GM21723 (cell line): ENCODE measurements around the gene KASH5.

ENCODE experiments used
- ATAC-seq: cut with Tn5 transposase; IDR thresholded peaks from one replicate; pipeline ENCODE4 v1.9.1; 2021; ENCODE audit warnings: mild to moderate bottlenecking, moderate library complexity; ENCODE audit not compliant: unreplicated experiment

The KASH5 gene

GRCh38 chr19:49420227-49420626 is 32.2 kb downstream of the KASH5 start:
- no peak for ATAC-seq

DNA sequence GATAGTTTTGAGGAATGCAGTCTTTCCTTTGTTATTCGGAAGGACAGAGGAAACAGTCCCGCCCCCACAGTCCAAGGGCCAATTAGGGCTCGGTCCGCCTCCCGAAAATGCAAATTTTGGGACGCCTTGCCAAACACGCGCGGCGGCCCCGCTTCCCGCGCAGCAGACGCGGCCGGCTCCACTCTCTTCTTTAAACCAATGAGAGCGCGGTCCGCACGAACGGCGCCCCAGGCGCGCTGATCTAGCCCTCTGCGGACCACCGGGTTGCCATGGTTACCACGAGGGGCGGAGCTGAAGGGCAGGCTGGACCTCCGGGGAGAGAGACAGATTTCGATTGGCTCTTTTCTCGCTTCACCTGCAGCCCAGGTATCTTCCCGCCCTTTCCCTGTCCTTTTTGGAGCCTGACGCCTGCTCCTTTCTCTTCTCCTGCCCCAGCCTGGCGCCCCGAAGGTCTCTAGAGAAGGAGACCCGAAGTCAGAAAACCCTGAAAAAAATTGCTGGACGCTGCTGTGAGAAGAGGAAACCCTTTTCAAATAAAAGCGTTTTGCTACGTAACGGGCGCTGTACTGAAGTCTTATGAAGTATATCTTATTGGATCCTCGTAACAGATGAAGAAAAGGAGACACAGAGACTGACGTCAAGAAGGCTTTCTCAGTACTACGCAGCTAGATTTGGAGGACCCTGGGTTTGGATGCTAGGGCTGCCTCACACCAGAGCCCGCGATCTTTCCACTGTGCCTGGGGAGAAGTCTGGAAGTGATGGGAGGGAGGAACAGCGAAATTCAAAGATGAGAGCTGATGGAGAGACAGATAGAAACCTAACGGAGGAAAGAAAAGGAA is 33.2 kb downstream of the KASH5 start:
- no peak for ATAC-seq

DNA sequence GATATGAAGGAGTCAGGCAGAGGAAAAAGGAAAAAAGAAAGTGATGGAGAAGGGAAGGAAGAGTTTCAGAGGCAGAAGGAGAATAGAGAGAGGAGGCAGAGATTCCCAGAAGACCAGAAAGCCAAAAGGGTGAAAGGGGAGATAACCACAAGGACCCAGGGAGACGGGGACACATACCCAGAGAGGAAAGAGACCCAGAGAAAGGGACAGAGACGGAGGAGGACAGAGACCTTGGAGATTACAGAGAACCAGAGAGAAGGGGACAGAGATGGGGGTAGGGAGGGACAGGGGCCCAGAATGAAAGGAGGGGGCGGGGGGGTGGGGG is 33.8 kb downstream of the KASH5 start:
- no peak for ATAC-seq

- ATAC-seq: no peak
These were observed 34.5 kb downstream of the KASH5 start for GRCh38 chr19:49422407-49423070.

- ATAC-seq: no peak
These were observed 35.3 kb downstream of the KASH5 start, which contains the start of gene PTH2 for GRCh38 chr19:49423071-49423984. TSS of gene PTH2 (minus strand) at chr19:49423441. CDS start at chr19:49423339, 102 bp downstream.

GRCh38 chr19:49423985-49424303 is 35.9 kb downstream of the KASH5 start:
- no peak for ATAC-seq

DNA sequence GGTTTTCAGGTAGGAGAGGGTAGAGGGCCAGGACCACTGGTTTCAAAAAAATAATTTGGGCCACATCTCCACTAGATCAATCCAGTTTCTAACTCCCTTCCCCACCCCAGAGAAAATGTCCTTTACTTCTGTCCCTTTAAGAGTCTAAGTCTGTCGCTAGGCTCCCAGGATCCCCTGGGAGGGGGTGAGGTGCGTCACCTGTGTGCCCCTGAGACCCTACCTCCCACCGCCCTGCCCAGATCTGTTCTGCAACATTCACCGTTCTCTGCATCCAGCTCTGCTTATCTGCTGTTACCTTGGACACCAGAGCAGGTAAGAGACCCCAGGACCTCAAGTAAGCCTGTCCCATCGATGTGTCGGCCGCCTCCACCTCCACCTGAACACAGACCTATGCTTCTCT is 37.1 kb downstream of the KASH5 start, which contains the start of gene GFY:
Gene GFY (plus strand): TSS at position 211 of the 400 bp plus-strand sequence. CDS start 1,043 bp downstream, outside the sequence.
- ATAC-seq: no peak

GRCh38 chr19:49425922-49426592 is 38.0 kb downstream of the KASH5 start:
- no peak for ATAC-seq

GRCh38 chr19:49427339-49427738 is 39.3 kb downstream of the KASH5 start:
- no peak for ATAC-seq

- no peak for ATAC-seq
These were observed 40.0 kb downstream of the KASH5 start for GRCh38 chr19:49427855-49428546.

DNA sequence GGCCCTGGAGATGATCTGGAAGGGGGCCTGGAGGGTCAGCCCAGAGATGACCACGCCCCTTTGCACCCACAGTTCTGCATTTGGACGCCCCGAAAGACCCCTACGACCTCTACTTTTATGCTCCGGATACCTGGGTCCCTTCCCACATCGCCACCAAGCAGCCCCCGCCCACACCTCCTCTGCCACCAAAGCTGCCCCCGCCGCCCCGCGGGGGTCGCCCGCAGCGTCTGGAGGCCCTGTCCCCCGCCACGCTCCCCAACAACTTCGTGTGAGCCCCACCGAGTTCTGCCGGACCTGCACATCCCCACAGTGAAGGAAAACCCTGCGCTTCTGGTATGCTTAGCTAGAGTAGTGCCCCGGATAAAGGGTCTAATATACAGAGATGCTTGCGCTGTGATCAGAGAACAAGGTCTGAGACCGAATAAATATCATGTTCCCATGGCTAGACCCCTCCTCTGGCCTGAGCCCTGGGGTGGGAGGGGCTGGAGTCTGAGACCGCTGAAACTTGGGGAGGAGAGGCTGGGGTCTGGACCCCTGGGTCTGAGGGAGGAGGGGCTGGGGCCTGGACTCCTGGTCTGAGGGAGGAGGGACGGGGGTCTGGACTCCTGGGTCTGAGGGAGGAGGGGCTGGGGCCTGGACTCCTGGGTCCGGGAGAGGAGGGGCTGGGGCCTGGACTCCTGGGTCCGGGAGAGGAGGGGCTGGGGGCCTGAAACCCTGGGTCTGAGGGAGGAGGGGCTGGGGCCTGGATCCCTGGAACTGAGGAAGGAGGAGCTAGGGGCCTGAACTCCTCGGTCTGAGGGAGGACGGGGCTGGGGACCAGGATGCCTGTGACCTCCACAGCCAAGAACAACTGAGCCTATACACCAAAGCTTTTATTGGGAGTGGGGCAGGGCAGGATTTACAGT is 40.8 kb downstream of the KASH5 start:
- ATAC-seq: no peak

DNA sequence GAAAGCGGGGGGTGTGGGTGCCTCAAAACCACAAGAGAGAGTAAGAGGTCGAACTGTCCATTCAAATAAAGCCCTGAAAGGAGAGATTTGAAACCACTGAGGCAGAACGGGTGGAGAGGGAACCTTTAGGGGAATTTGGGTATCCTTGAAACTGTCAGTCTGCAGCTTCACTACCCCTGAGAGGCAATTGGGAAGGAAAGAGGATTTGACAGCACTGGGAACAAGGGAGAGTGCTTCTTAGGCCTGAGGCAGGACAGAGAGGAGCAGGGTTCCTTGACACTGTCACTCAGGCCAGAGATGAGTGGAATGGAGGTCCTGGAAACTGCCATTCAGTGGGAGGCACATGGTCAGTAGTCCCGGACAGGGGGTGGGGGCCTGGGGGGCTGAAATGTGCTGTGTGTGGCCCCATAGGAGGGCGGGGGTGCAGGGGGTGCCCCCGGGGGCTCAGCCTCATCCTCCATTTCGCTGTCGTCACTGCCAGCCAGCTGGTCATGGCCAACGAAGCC is 42.2 kb downstream of the KASH5 start:
- no peak for ATAC-seq

DNA sequence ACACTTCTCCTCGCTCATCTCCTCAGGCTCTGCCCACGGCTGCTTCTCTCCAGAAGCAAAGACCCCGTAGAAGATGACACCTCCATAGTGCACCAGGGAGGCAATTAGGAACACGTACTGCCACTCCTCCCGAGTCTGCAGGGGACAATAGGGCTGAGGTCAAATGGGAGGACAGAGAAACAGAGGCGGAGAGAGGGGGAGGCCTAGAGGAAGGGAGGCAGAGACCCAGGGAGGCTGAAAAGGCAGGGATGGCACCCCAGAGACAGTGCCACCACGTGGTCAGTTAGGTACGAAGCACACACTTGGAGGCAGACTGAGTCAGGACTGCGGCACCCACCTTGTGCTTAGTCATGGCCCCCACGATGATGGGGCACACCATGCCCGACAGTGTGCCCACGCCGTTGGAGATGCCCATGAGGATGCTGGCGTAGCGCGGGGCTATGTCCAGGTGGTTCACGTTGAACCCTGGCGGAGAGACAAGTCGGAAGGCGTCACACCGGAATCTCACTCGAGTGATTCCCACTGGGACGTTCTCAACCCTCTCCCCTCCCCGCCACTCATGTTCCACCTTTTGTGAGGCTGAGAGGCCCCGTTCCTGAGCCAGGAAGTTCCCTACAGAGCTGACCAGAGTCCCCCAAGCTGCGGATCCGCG is 42.8 kb downstream of the KASH5 start:
- no peak for ATAC-seq

- no peak for ATAC-seq
These were observed 43.3 kb downstream of the KASH5 start for GRCh38 chr19:49431330-49431749.

GRCh38 chr19:49432141-49433073 is 44.4 kb downstream of the KASH5 start:
- ATAC-seq: no peak

DNA sequence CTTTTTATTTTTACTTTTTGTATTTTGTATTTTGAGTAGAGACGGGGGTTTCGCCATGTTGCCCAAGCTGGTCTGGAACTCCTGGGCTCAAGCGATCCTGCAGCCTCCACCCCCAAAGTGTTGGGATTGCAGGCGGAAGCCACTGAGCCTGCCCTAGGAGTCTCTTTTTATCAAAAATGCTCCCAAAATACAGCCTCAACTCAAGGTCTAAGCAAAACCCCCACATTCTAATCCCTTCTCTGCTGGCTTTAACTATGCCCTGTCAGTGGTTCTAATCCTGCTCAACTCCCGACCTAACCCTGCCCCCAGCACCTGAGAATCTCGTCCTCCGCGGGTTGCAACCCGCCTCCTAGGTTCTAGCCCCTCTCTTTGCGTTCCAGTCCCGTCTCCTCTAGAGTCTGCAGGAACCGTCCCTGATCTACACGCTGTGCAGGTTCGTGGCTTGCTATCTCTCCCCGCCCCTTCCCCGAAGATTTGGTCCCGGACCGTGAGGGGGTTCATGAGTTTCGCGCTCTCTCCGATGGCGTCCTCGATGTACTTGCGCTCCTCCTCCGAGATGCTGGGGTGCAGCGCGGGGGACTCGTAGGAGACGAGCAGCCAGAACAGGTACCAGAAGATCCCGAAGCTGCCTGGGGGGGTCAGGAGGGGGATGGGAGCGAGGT is 45.3 kb downstream of the KASH5 start:
- ATAC-seq: no peak
